CD14-positive monocyte (primary cell): ENCODE results near the gene DCAF6. TPM values are rescaled to one million over a fixed set of nuclear protein-coding genes. Genes with fewer than 3 reads are reported as not detected.

Source experiments
- DNase-seq, 3 donors: peaks; one replicate each; pipeline ENCODE4 v3.0.0-alpha.2; 2011 to 2022
- H2AFZ ChIP-seq: 2 replicates; pipeline ENCODE4 v1.6.0; 2012; ENCODE audit warnings: mild to moderate bottlenecking, low read depth, low read length, inconsistent platforms; ENCODE audit not compliant: insufficient read depth, poor library complexity, severe bottlenecking
- H3K27ac ChIP-seq, 2 donors: 1 replicate in 1 of 2; 2 replicates in 1 of 2; pipeline ENCODE4 v1.5.1; 2012 to 2013; ENCODE audit warnings: low read length in 2 of 2, control low read depth in 1 of 2, inconsistent platforms in 1 of 2, low read depth in 1 of 2, mild to moderate bottlenecking in 1 of 2
- H3K27me3 ChIP-seq, 2 donors: one replicate each; pipeline versions ENCODE4 v1.6.0 to v1.6.1; 2011 to 2013; ENCODE audit warnings: low read length in 2 of 2; ENCODE audit not compliant: control insufficient read depth in 2 of 2, insufficient read depth in 2 of 2
- H3K36me3 ChIP-seq, 2 donors: replicated peaks in 1 of 2; 1 replicate in 1 of 2; 2 replicates in 1 of 2; pipeline versions ENCODE4 v1.5.1 to v1.6.1; 2012 to 2013; ENCODE audit warnings: low read length in 2 of 2, control low read depth in 1 of 2, inconsistent platforms in 1 of 2, mild to moderate bottlenecking in 1 of 2; ENCODE audit not compliant: insufficient read depth in 2 of 2, control insufficient read depth in 1 of 2
- H3K4me1 ChIP-seq, 2 donors: 1 replicate in 1 of 2; 2 replicates in 1 of 2; pipeline versions ENCODE4 v1.5.1 to v1.6.1; 2012 to 2013; ENCODE audit warnings: low read length in 2 of 2, control low read depth in 1 of 2, inconsistent platforms in 1 of 2, mild to moderate bottlenecking in 1 of 2, moderate library complexity in 1 of 2; ENCODE audit not compliant: insufficient read depth in 2 of 2, control insufficient read depth in 1 of 2
- H3K4me2 ChIP-seq: replicated peaks from 2 replicates; pipeline ENCODE3; 2012; ENCODE audit warnings: low read length, moderate library complexity, mild to moderate bottlenecking; ENCODE audit not compliant: poor library complexity, severe bottlenecking; ENCODE audit errors: extremely low read depth
- H3K4me3 ChIP-seq, 3 experiments: fragments of 200-600 bp in 1 of 3; sonication (generic) in 1 of 3; replicated peaks in 1 of 3; 1 replicate in 2 of 3; 2 replicates in 1 of 3; pipeline ENCODE4 v1.5.1; 2011 to 2013; ENCODE audit warnings: low read length in 3 of 3, mild to moderate bottlenecking in 3 of 3, control low read depth in 2 of 3, low read depth in 2 of 3, inconsistent platforms in 1 of 3, moderate library complexity in 1 of 3
- H3K79me2 ChIP-seq: 2 replicates; pipeline ENCODE4 v1.6.0; 2012; ENCODE audit warnings: mild to moderate bottlenecking, control low read depth, inconsistent platforms, low read length, moderate library complexity; ENCODE audit not compliant: insufficient read depth
- H3K9ac ChIP-seq: 2 replicates; pipeline ENCODE4 v1.6.0; 2017; ENCODE audit warnings: low read length, mild to moderate bottlenecking; ENCODE audit not compliant: insufficient read depth, poor library complexity, severe bottlenecking
- H3K9me3 ChIP-seq, 2 donors: replicated peaks in 1 of 2; 1 replicate in 1 of 2; 2 replicates in 1 of 2; pipeline versions ENCODE4 v1.5.1 to v1.6.1; 2012 to 2013; ENCODE audit warnings: low read length in 2 of 2, control low read depth in 1 of 2; ENCODE audit not compliant: control insufficient read depth in 1 of 2, insufficient read depth in 1 of 2
- H4K20me1 ChIP-seq: 2 replicates; pipeline ENCODE4 v1.6.0; 2012; ENCODE audit warnings: mild to moderate bottlenecking, low read length, control low read depth, moderate library complexity; ENCODE audit not compliant: insufficient read depth
- H3K27ac Mint-ChIP-seq, 7 donors: one replicate each; pipeline ENCODE4 v1.8.0; 2020; ENCODE audit warnings: mild to moderate bottlenecking in 7 of 7, mixed read lengths in 7 of 7, moderate library complexity in 6 of 7, inconsistent platforms in 2 of 7
- H3K27me3 Mint-ChIP-seq, 3 donors: one replicate each; pipeline ENCODE4 v1.8.0; 2021 to 2022; ENCODE audit warnings: low read depth in 3 of 3, mild to moderate bottlenecking in 3 of 3, mixed read lengths in 3 of 3, moderate library complexity in 3 of 3, inconsistent platforms in 1 of 3
- H3K36me3 Mint-ChIP-seq, 2 donors: one replicate each; pipeline ENCODE4 v1.8.0; 2020; ENCODE audit warnings: mixed read lengths in 2 of 2, inconsistent platforms in 1 of 2, mild to moderate bottlenecking in 1 of 2
- H3K4me1 Mint-ChIP-seq: one replicate; pipeline ENCODE4 v1.8.0; 2020; ENCODE audit warnings: mild to moderate bottlenecking, mixed read lengths
- H3K4me3 Mint-ChIP-seq, 2 donors: one replicate each; pipeline ENCODE4 v1.8.0; 2020; ENCODE audit warnings: mild to moderate bottlenecking in 2 of 2, mixed read lengths in 2 of 2, moderate library complexity in 1 of 2
- H3K9me3 Mint-ChIP-seq, 7 donors: one replicate each; pipeline ENCODE4 v1.8.0; 2020 to 2022; ENCODE audit warnings: mixed read lengths in 7 of 7, mild to moderate bottlenecking in 6 of 7, moderate library complexity in 6 of 7, inconsistent platforms in 2 of 7
- WGBS: methylation state at CpG from one replicate; pipeline ENCODE4 v1.1.5; 2013; ENCODE audit warnings: missing lambda C conversion rate; ENCODE audit not compliant: insufficient coverage; 5-methylcytosine and 5-hydroxymethylcytosine counted together
- intact Hi-C, 2 donors: fragments of 100-400 bp; cut with micrococcal nuclease; formaldehyde crosslinking; loops; one replicate each; pipeline versions ENCODE4 v1.15.0 to v1.15.1; 2023
- polyA plus RNA-seq, 3 donors: library from polyadenylated mRNA; depleted of rRNA in 1 of 3; unstranded in 2 of 3; stranded (reverse) in 1 of 3; fragments of 300-500 nt in 2 of 3; fragments of >200 nt in 1 of 3; fragmentation: Illumina TruSeq in 2 of 3; gene quantifications; 1 replicate in 2 of 3; 2 replicates in 1 of 3; pipeline ENCODE4 v1.2.3, GENCODE V29; 2012 to 2021
- TF ChIP-seq, protein P1 (sequence below): fragments of 200-600 bp; IDR thresholded peaks from one replicate; pipeline ENCODE4 v1.8.0; 2022; ENCODE audit warnings: antibody characterized with exemption, mild to moderate bottlenecking

The DCAF6 gene
- polyA plus RNA-seq, 3 donors = 11.8 to 16.1 (median 11.9) TPM

DNA sequence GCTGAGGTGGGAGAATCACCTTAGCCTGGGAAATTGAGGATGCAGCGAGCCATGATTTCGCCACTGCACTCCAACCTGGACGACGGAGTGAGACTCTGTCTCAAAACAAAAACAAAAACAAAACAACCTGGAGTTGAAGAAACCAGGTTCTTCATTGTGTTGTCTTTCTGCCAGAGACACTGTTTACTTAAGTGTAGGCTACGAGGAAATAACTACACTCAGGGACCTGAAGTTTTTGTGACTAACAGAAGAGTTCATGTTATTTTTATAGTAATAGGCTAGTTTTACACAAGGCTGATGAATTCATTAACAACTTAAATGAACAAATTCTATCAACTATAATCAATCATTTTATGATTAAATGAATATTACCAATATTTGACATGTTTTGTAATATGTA lies 98.9 kb downstream of the DCAF6 start:
- Histone ChIP-seq H3K27me3 (no peaks in the 10 kb centered on the region), H3K4me2 (no peak overlapping the region), H3K9ac (no peak overlapping the region), H3K36me3 (no peaks in the 10 kb centered on the region), H3K27ac (no peak overlapping the region), H2AFZ (no peak overlapping the region), H4K20me1 (no peaks in the 10 kb centered on the region), H3K4me1 (peaks cover 6 to 11% of the 10 kb centered on the region in 2 donors), H3K9me3 (no peaks in the 10 kb centered on the region), H3K79me2 (no peaks in the 10 kb centered on the region), H3K4me3 (no peak overlapping the region)
- no CpG with 5 or more reads among the region's 5 CpGs for WGBS
- Mint-ChIP-seq H3K27ac (no peak overlapping the region), H3K27me3 (no peaks in the 10 kb centered on the region), H3K4me1 (no peaks in the 10 kb centered on the region), H3K36me3 (peaks cover 0 to 8% of the 10 kb centered on the region in 2 donors), H3K4me3 (no peak overlapping the region), H3K9me3 (no peaks in the 10 kb centered on the region)
- intact Hi-C loops = no loop called here
- DNase-seq = no peak
- TF ChIP-seq, protein P1, sequence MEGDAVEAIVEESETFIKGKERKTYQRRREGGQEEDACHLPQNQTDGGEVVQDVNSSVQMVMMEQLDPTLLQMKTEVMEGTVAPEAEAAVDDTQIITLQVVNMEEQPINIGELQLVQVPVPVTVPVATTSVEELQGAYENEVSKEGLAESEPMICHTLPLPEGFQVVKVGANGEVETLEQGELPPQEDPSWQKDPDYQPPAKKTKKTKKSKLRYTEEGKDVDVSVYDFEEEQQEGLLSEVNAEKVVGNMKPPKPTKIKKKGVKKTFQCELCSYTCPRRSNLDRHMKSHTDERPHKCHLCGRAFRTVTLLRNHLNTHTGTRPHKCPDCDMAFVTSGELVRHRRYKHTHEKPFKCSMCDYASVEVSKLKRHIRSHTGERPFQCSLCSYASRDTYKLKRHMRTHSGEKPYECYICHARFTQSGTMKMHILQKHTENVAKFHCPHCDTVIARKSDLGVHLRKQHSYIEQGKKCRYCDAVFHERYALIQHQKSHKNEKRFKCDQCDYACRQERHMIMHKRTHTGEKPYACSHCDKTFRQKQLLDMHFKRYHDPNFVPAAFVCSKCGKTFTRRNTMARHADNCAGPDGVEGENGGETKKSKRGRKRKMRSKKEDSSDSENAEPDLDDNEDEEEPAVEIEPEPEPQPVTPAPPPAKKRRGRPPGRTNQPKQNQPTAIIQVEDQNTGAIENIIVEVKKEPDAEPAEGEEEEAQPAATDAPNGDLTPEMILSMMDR = no peak

DNA sequence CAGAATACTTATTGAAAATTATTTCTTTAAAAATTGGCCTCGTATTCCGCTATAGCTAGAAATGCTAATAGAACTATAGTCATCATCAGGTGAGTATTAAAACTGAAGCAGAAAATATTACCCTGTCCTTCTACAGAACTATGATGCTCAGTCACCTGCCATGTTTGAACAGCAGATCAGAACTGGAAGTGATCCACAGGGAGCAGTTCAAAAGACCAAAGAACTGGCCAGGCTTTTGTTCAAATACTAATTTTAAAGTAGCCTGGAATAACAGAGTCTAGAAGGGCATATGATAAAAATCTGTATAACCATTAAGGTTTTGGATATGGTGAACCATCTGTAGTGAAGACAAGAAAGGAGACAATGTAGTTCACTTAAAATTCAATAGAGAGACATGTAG lies 105.9 kb downstream of the DCAF6 start:
- intact Hi-C loops = no loop called here
- Mint-ChIP-seq H3K9me3 (no peaks in the 10 kb centered on the region), H3K27ac (no peak overlapping the region)

More for the DNA sequence above, 105.9 kb downstream of the DCAF6 start:
- Histone ChIP-seq H4K20me1 (no peaks in the 10 kb centered on the region), H3K27me3 (no peaks in the 10 kb centered on the region), H3K27ac (no peak overlapping the region), H3K79me2 (no peaks in the 10 kb centered on the region), H3K4me3 (no peak overlapping the region), H3K9ac (no peak overlapping the region), H3K4me1 (no peaks in the 10 kb centered on the region), H2AFZ (no peak overlapping the region), H3K4me2 (no peak overlapping the region), H3K36me3 (peaks cover 19 to 49% of the 10 kb centered on the region in 2 donors), H3K9me3 (no peaks in the 10 kb centered on the region)
- no CpG with 5 or more reads among the region's 2 CpGs for WGBS
- H3K36me3 Mint-ChIP-seq = peaks cover 26 to 30% of the 10 kb centered on the region in 2 donors
- TF ChIP-seq, protein P1 = no peak
- H3K4me1 Mint-ChIP-seq = no peaks in the 10 kb centered on the region
- no peaks in the 10 kb centered on the region for H3K27me3 Mint-ChIP-seq
- no peak overlapping the region for H3K4me3 Mint-ChIP-seq
- no peak for DNase-seq
